ENCODE results near the gene NACA.

DNA sequence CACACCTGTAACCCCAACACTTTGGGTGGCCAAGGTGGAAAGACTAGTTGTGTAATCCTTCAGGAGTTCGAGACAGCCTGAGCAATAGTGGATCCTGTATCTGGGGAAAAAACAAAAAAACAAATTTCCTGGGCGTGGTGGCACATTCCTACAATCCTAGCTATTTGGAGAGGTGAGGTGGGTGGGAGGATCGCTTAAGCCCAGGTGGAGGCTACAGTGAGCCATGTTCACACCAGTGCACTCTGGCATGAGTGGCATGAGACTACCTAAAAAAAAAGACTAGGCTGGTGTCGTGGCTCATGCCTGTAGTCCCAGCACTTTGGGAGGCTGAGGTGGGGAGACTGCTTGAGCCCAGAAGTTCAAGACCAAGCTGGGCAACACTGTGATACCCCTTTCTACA lies 54.3 kb downstream of the NACA start:
- TF ChIP-seq CTCF (conservative IDR thresholded peaks at IDR 0.05; ENCODE audit: low read depth in 2 of 2), result no peak
- TF ChIP-seq EZH2 (IDR thresholded peaks at IDR 0.05; ENCODE audit: low read depth, unreplicated experiment), result no peak
- no peak for TF ChIP-seq EZH2phosphoT487 (IDR thresholded peaks at IDR 0.05; ENCODE audit: unreplicated experiment)
- TF ChIP-seq ZNF331 (CRISPR knock-in tag; IDR thresholded peaks at IDR 0.05; ENCODE audit: low read depth), result no peak
- no peak for TF ChIP-seq CREB1 (CRISPR knock-in tag; IDR thresholded peaks at IDR 0.05; ENCODE audit: low read depth)
- no peak for TF ChIP-seq POLR2AphosphoS5 (IDR thresholded peaks at IDR 0.05; ENCODE audit: low read depth)
- TF ChIP-seq ETS1 (IDR thresholded peaks at IDR 0.05), result no peak
